ENCODE results near the gene SERPINB1.

- no peak for TF ChIP-seq CTCF (IDR thresholded peaks at IDR 0.05)
- no peak for TF ChIP-seq POLR2A (IDR thresholded peaks at IDR 0.05)
- no peak for TF ChIP-seq EP300 (IDR thresholded peaks at IDR 0.05)
These were observed 20.1 kb upstream of the SERPINB1 start for GRCh38 chr6:2861822-2862164.
